Spleen (tissue), 11 donors: ENCODE results near the gene IRS2. TPM values are rescaled to one million over a fixed set of nuclear protein-coding genes. Genes with fewer than 3 reads are reported as not detected.

Source experiments
- DNase-seq: peaks from one replicate; pipeline ENCODE4 v3.0.0-alpha.2; 2020
- H3K27ac ChIP-seq, 8 donors: fragments of 200-600 bp; sonication (generic) in 7 of 8; 1 replicate in 4 of 8; 2 replicates in 4 of 8; pipeline versions ENCODE4 v1.5.0 to v1.8.0; 2016 to 2021; ENCODE audit warnings: inconsistent platforms in 4 of 8, mild to moderate bottlenecking in 4 of 8, moderate library complexity in 1 of 8
- H3K27me3 ChIP-seq, 7 donors: fragments of 200-600 bp; sonication (generic) in 6 of 7; replicated peaks in 1 of 7; 1 replicate in 4 of 7; 2 replicates in 3 of 7; pipeline versions ENCODE4 v1.5.0 to v1.8.0; 2016 to 2021; ENCODE audit warnings: inconsistent platforms in 3 of 7, mild to moderate bottlenecking in 1 of 7
- H3K36me3 ChIP-seq, 6 donors: fragments of 200-600 bp; sonication (generic) in 5 of 6; 1 replicate in 4 of 6; 2 replicates in 2 of 6; pipeline versions ENCODE4 v1.5.0 to v1.8.0; 2016 to 2021; ENCODE audit warnings: inconsistent platforms in 2 of 6
- H3K4me1 ChIP-seq, 6 donors: fragments of 200-600 bp; sonication (generic) in 5 of 6; 1 replicate in 3 of 6; 2 replicates in 3 of 6; pipeline versions ENCODE4 v1.5.0 to v1.8.0; 2016 to 2021; ENCODE audit warnings: inconsistent platforms in 3 of 6
- H3K4me3 ChIP-seq, 8 donors: fragments of 200-600 bp; sonication (generic) in 7 of 8; 1 replicate in 4 of 8; 2 replicates in 4 of 8; pipeline versions ENCODE4 v1.5.0 to v1.8.0; 2016 to 2021; ENCODE audit warnings: inconsistent platforms in 4 of 8, mild to moderate bottlenecking in 4 of 8, moderate library complexity in 2 of 8
- H3K9me3 ChIP-seq, 8 donors: fragments of 200-600 bp; sonication (generic) in 7 of 8; 1 replicate in 4 of 8; 2 replicates in 4 of 8; pipeline versions ENCODE4 v1.5.0 to v1.8.0; 2016 to 2021; ENCODE audit warnings: inconsistent platforms in 4 of 8
- POLR2A ChIP-seq, 3 donors: fragments of 450-650 bp; IDR thresholded peaks; one replicate each; pipeline ENCODE4 v1.5.1; 2017; ENCODE audit warnings: antibody characterized with exemption in 3 of 3, mild to moderate bottlenecking in 1 of 3
- POLR2AphosphoS5 ChIP-seq, 3 donors: sonication (generic); formaldehyde crosslinking; IDR thresholded peaks; one replicate each; pipeline ENCODE4 v1.5.1; 2017; ENCODE audit warnings: antibody characterized with exemption in 3 of 3
- WGBS, 5 donors: extraction: QIAGEN DNeasy Blood & Tissue Kit in 3 of 5; methylation state at CpG; one replicate each; pipeline versions ENCODE4 v1.1.5 to v1.1.7; 2013 to 2018; 5-methylcytosine and 5-hydroxymethylcytosine counted together
- intact Hi-C: fragments of 100-400 bp; cut with DNase I; formaldehyde crosslinking; loops from one replicate; pipeline ENCODE4 v1.15.0; 2023; ENCODE audit warnings: low total_unique reads
- polyA plus RNA-seq, 3 donors: library from polyadenylated mRNA; stranded (reverse); fragments of 200-250 nt; gene quantifications; one replicate each; pipeline ENCODE4 v1.2.1, GENCODE V29; 2013
- total RNA-seq, 7 donors: library from RNA; depleted of rRNA in 3 of 7; stranded (reverse); fragments of >200 nt in 3 of 7; fragmentation: NEBNext Ultra II Directional in 4 of 7; extraction: Animal tissue kit (Norgen Biotek cat#: 25700) in 4 of 7; gene quantifications; one replicate each; pipeline versions ENCODE4 v1.1.0 to v1.2.1, GENCODE V29; 2016 to 2021
- TF ChIP-seq, protein P1 (sequence below), 11 experiments: fragments of 200-600 bp in 7 of 11; fragments of 450-650 bp in 4 of 11; sonication (generic) in 4 of 11; IDR thresholded peaks in 8 of 11; conservative IDR thresholded peaks in 3 of 11; 1 replicate in 7 of 11; 2 replicates in 4 of 11; pipeline versions ENCODE4 v1.4.0 to v1.8.0; 2016 to 2021; ENCODE audit warnings: antibody characterized with exemption in 11 of 11, inconsistent platforms in 4 of 11, mild to moderate bottlenecking in 1 of 11
- donor health status: healthy with polysubstance abuse.
- donor health status: DM: no; HTN: no; CAD: no; lungs with moderate emphysema.
- donor health status: DM: no; HTN: no; CAD: no.
- donor health status: Bipolar disorder and iron deficiency.
- donor health status: healthy.
- donor health status: DM: no; HTN: no; CAD: no.
- donor health status: DM: yes; HTN: yes; CAD: no.

The IRS2 gene
- total and polyA plus RNA-seq, 10 donors: 1.4 to 31.3 (median 13.5) TPM

DNA sequence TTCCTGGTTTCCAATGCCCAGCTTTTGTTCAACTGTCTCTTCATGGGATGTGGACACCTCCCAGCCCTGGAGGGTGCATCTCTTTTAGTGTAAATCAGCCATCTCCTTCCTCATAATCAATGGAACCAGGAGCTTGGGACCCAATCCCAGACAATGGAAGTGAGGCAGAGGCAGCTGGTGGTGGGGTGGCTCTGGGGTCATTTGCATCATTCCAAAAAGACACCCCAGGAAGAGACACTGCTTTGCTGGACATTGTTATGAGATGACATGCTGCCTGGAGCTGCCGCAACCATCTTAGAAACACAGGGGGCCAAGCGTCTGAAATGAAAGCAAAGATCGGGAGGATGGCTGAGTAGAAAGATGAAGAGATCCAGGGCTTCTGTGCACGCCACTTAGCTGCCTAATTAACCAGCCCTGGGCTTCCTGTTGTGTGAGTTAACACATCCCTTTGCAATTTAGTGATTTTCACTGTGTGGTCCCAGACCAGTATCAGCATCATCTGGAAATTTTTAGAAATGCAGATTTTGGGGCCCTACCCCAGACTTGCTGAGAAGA lies 36.1 kb downstream of the IRS2 start:
- 83 to 94% (median 87%) methylated on average over 4 of the region's 4 CpGs for WGBS, 5 donors
- Histone ChIP-seq H3K9me3 (no peaks in the 10 kb centered on the region), H3K4me1 (no peaks in the 10 kb centered on the region), H3K36me3 (peaks cover 0 to 41% (median 8%) of the 10 kb centered on the region in 6 donors), H3K27me3 (peaks cover 0 to 17% (median 0%) of the 10 kb centered on the region in 7 donors), H3K4me3 (no peak overlapping the region), H3K27ac (no peak overlapping the region)
- no peak for TF ChIP-seq POLR2A (IDR thresholded peaks at IDR 0.05)
- TF ChIP-seq, protein P1, sequence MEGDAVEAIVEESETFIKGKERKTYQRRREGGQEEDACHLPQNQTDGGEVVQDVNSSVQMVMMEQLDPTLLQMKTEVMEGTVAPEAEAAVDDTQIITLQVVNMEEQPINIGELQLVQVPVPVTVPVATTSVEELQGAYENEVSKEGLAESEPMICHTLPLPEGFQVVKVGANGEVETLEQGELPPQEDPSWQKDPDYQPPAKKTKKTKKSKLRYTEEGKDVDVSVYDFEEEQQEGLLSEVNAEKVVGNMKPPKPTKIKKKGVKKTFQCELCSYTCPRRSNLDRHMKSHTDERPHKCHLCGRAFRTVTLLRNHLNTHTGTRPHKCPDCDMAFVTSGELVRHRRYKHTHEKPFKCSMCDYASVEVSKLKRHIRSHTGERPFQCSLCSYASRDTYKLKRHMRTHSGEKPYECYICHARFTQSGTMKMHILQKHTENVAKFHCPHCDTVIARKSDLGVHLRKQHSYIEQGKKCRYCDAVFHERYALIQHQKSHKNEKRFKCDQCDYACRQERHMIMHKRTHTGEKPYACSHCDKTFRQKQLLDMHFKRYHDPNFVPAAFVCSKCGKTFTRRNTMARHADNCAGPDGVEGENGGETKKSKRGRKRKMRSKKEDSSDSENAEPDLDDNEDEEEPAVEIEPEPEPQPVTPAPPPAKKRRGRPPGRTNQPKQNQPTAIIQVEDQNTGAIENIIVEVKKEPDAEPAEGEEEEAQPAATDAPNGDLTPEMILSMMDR (IDR thresholded peaks at IDR 0.05 in 8 of 11, conservative IDR thresholded peaks at IDR 0.05 in 3 of 11): no peak
- no peak for TF ChIP-seq POLR2AphosphoS5 (IDR thresholded peaks at IDR 0.05)
- intact Hi-C loops: no loop called here
- DNase-seq: no peak

DNA sequence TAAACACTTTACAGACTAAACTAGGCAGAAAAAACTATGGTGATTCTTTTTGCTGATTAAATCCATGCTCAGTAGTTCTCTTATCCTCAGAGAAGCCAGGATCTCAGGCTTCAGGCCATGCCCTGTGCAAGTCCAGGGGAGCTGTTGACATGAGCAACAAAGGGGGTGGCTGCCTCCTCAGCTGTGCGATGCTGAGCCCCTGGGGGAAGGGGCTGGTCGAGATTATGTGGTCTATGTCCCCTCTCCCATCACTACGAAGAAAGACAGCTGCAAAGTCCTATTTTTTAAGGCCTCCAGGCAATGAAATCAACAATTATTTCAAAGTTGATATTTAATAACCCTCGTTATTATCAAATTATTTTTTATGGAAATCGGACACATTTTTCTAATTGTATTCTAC lies 37.0 kb downstream of the IRS2 start:
- H3K9me3 ChIP-seq: no peaks in the 10 kb centered on the region
- peaks cover 0 to 26% (median 7%) of the 10 kb centered on the region in 7 donors for H3K27me3 ChIP-seq
- no peak for DNase-seq
- WGBS, 5 donors: 79 to 90% (median 86%) methylated on average over 5 of the region's 5 CpGs
- intact Hi-C loops: no loop called here
- peaks cover 0 to 6% (median 2%) of the 10 kb centered on the region in 6 donors for H3K4me1 ChIP-seq
- no peak overlapping the region for H3K4me3 ChIP-seq
- no peak overlapping the region for H3K27ac ChIP-seq
- H3K36me3 ChIP-seq: peaks cover 0 to 31% (median 3%) of the 10 kb centered on the region in 6 donors
- TF ChIP-seq, protein P1 (IDR thresholded peaks at IDR 0.05 in 8 of 11, conservative IDR thresholded peaks at IDR 0.05 in 3 of 11): no peak
- TF ChIP-seq POLR2A (IDR thresholded peaks at IDR 0.05) (no peak), POLR2AphosphoS5 (IDR thresholded peaks at IDR 0.05) (no peak)

DNA sequence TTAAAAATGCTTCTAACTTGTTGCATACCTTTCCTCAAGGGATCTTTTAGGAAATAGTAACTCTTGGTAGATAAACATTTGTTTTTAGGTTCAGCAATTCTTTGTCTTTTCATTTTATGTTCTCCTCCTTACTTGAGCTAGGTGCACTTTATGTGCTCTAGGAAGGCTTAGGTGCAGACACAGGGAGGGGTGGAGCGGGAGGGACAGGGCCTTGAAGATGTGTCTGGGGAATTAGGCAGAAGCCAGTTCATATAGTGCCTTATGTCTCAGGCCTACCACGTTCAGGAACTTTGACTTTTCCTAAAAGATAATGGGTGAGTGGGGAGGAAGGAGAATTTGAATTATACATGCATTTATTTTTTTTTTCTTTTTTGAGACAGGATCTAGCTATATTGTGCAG lies 37.7 kb downstream of the IRS2 start:
- 46 to 68% (median 51%) methylated on average over 2 of the region's 2 CpGs for WGBS, 5 donors

DNA sequence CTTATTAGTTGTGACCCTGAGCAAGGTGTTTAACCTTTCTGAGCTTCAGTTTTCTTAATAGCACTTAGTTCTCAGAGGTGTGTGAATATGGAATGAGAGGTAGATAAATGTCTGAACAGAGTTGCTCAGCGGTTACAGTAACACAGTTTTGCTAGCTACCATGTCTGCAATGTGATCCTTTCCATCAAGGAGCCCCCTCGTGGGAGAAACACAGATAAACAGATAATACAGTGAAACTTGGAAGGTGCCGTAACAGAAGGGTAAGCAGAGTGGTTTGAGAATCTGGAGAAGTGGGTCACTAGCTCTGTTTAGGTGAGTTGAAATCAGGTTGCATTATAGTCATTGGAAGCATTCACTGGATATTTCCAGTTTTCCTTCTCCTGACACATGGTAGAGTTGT lies 38.9 kb downstream of the IRS2 start:
- Histone ChIP-seq H3K27me3 (peaks cover 0 to 45% (median 16%) of the 10 kb centered on the region in 7 donors), H3K4me3 (no peak overlapping the region), H3K9me3 (no peaks in the 10 kb centered on the region), H3K36me3 (peaks cover 0 to 13% (median 0%) of the 10 kb centered on the region in 6 donors), H3K27ac (no peak overlapping the region), H3K4me1 (peaks cover 0 to 16% (median 11%) of the 10 kb centered on the region in 6 donors)
- 58 to 75% (median 68%) methylated on average over 3 of the region's 3 CpGs for WGBS, 5 donors
- intact Hi-C loops: no loop called here
- no peak for DNase-seq
- no peak for TF ChIP-seq POLR2AphosphoS5 (IDR thresholded peaks at IDR 0.05)
- TF ChIP-seq, protein P1 (IDR thresholded peaks at IDR 0.05 in 8 of 11, conservative IDR thresholded peaks at IDR 0.05 in 3 of 11): no peak
- TF ChIP-seq POLR2A (IDR thresholded peaks at IDR 0.05): no peak

More for the DNA sequence above, 37.7 kb downstream of the IRS2 start:
- no peak for DNase-seq
- no peak overlapping the region for H3K27ac ChIP-seq
- H3K36me3 ChIP-seq: peaks cover 0 to 24% (median 3%) of the 10 kb centered on the region in 6 donors
- H3K27me3 ChIP-seq: peaks cover 0 to 33% (median 13%) of the 10 kb centered on the region in 7 donors
- peaks cover 0 to 13% (median 8%) of the 10 kb centered on the region in 6 donors for H3K4me1 ChIP-seq
- intact Hi-C loops: no loop called here
- H3K4me3 ChIP-seq: no peak overlapping the region
- no peaks in the 10 kb centered on the region for H3K9me3 ChIP-seq
- TF ChIP-seq POLR2A (IDR thresholded peaks at IDR 0.05): no peak
- TF ChIP-seq, protein P1 (IDR thresholded peaks at IDR 0.05 in 8 of 11, conservative IDR thresholded peaks at IDR 0.05 in 3 of 11): no peak
- TF ChIP-seq POLR2AphosphoS5 (IDR thresholded peaks at IDR 0.05): no peak
